ENCODE data around the gene HEBP2. TPM values are rescaled to one million over a fixed set of nuclear protein-coding genes. Genes with fewer than 3 reads are reported as not detected.

HEBP2 gene
- total RNA-seq, 1 donor, result 35.8 TPM

GRCh38 chr6:138389551-138389950 is 14.5 kb upstream of the HEBP2 start:
- TF ChIP-seq, protein P1, sequence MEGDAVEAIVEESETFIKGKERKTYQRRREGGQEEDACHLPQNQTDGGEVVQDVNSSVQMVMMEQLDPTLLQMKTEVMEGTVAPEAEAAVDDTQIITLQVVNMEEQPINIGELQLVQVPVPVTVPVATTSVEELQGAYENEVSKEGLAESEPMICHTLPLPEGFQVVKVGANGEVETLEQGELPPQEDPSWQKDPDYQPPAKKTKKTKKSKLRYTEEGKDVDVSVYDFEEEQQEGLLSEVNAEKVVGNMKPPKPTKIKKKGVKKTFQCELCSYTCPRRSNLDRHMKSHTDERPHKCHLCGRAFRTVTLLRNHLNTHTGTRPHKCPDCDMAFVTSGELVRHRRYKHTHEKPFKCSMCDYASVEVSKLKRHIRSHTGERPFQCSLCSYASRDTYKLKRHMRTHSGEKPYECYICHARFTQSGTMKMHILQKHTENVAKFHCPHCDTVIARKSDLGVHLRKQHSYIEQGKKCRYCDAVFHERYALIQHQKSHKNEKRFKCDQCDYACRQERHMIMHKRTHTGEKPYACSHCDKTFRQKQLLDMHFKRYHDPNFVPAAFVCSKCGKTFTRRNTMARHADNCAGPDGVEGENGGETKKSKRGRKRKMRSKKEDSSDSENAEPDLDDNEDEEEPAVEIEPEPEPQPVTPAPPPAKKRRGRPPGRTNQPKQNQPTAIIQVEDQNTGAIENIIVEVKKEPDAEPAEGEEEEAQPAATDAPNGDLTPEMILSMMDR (IDR thresholded peaks at IDR 0.05; ENCODE audit: extremely low read depth, low read depth, low read length), result no peak
- Histone ChIP-seq H4K20me1 (ENCODE audit: insufficient read depth, low read length) (no peaks in the 10 kb centered on the region), H3K9me3 (ENCODE audit: low read depth, low read length) (no peaks in the 10 kb centered on the region), H3K36me3 (ENCODE audit: insufficient read depth, low read length) (no peaks in the 10 kb centered on the region), H2AFZ (ENCODE audit: low read length) (no peak overlapping the region), H3K27ac (ENCODE audit: low read depth, low read length) (no peak overlapping the region), H3K4me2 (ENCODE audit: insufficient read depth, low read length) (no peak overlapping the region), H3K27me3 (ENCODE audit: insufficient read depth, low read length) (peaks cover 10% of the 10 kb centered on the region), H3K4me3 (ENCODE audit: insufficient read depth, low read length) (no peak overlapping the region), H3K79me2 (ENCODE audit: insufficient read depth, low read length) (no peaks in the 10 kb centered on the region), H3K4me1 (ENCODE audit: insufficient read depth, low read length) (no peaks in the 10 kb centered on the region)
- DNase-seq (ENCODE audit: insufficient read length, low spot score, missing footprints), result no peak

DNA sequence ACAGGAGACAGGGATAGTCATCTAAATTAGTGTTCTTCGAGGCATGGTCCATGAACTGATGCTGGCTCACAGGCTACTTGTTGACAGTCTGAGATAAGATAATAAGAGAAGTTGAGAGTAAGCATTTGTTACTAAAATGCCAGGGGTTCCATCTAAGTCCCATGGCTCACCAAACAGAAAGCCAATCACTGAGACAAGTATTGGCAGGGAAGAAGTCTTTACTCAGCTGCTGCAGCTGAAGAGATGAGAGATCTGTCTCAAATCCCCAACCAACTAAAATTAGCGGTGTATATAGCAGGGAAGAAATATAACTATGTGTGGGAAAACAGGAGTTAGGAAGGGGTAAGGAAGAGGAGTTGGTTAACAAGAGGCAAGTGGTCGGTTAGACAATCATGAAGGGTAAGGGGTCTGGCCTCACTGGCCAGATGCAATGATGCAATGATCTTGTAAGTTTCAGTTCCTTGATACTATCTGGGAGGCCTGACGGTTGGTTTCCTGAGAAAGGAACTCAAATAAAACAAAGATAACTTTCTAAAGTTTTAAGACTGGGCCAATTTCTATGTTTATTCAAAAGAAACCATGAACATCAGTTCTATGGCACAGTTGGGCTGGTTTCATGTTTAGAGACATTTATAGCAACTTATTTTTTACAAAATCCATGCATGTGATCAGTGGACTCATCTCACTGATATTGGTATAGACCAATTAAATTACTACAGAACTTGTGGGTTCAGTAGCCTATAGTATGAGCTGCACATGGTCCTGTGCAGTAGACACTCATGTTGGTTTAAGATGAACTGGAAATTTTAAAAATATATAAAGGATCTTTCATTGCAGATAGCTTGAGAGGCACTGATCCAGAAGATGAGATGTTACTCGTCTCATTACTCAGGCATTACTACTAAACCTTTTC is 9.9 kb upstream of the HEBP2 start:
- DNase-seq (ENCODE audit: insufficient read length, low spot score, missing footprints), result no peak
- Histone ChIP-seq H2AFZ (ENCODE audit: low read length) (no peak overlapping the region), H3K27ac (ENCODE audit: low read depth, low read length) (no peak overlapping the region), H3K4me1 (ENCODE audit: insufficient read depth, low read length) (no peaks in the 10 kb centered on the region), H3K4me2 (ENCODE audit: insufficient read depth, low read length) (no peak overlapping the region), H3K4me3 (ENCODE audit: insufficient read depth, low read length) (no peak overlapping the region), H3K27me3 (ENCODE audit: insufficient read depth, low read length) (no peaks in the 10 kb centered on the region), H3K9me3 (ENCODE audit: low read depth, low read length) (no peaks in the 10 kb centered on the region), H4K20me1 (ENCODE audit: insufficient read depth, low read length) (no peaks in the 10 kb centered on the region), H3K36me3 (ENCODE audit: insufficient read depth, low read length) (no peaks in the 10 kb centered on the region), H3K79me2 (ENCODE audit: insufficient read depth, low read length) (no peaks in the 10 kb centered on the region)
- TF ChIP-seq, protein P1 (IDR thresholded peaks at IDR 0.05; ENCODE audit: extremely low read depth, low read depth, low read length), result no peak

DNA sequence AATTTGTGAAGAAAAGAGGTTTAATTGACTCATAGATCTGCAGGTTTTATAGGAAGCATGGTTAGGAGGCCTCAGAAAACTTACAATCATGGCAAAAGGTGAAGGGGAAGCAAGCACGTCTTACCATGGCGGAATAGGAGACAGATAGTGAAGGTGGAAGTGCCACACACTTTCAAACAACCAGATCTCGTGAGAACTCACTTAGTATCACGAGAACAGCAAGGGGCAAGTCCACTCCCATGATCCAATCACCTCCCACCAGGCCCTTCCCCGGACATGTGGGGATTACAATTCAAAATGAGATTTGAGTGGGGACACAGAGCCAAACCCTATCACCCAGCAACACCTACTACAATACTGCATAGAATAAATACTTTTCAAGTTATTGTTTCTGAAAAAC is 7.3 kb upstream of the HEBP2 start:
- Histone ChIP-seq H3K79me2 (ENCODE audit: insufficient read depth, low read length) (no peaks in the 10 kb centered on the region), H3K9me3 (ENCODE audit: low read depth, low read length) (no peaks in the 10 kb centered on the region), H3K27me3 (ENCODE audit: insufficient read depth, low read length) (no peaks in the 10 kb centered on the region), H3K27ac (ENCODE audit: low read depth, low read length) (no peak overlapping the region), H4K20me1 (ENCODE audit: insufficient read depth, low read length) (no peaks in the 10 kb centered on the region), H3K4me1 (ENCODE audit: insufficient read depth, low read length) (no peaks in the 10 kb centered on the region), H3K4me2 (ENCODE audit: insufficient read depth, low read length) (no peak overlapping the region), H3K4me3 (ENCODE audit: insufficient read depth, low read length) (no peak overlapping the region), H2AFZ (ENCODE audit: low read length) (no peak overlapping the region), H3K36me3 (ENCODE audit: insufficient read depth, low read length) (no peaks in the 10 kb centered on the region)
- DNase-seq (ENCODE audit: insufficient read length, low spot score, missing footprints), result no peak
- TF ChIP-seq, protein P1 (IDR thresholded peaks at IDR 0.05; ENCODE audit: extremely low read depth, low read depth, low read length), result no peak
